Progenitor cell of endocrine pancreas (in vitro differentiated cells): ENCODE data around the gene CIAPIN1. TPM values are rescaled to one million over a fixed set of nuclear protein-coding genes. Genes with fewer than 3 reads are reported as not detected.

Experiments used
- DNase-seq: peaks from one replicate; pipeline ENCODE4 v3.0.0; 2021; ENCODE audit warnings: low spot score; ENCODE audit not compliant: unreplicated experiment
- H3K27ac Mint-ChIP-seq: 2 replicates; pipeline ENCODE4 v1.8.0; 2021; ENCODE audit warnings: mild to moderate bottlenecking, moderate library complexity, mixed read lengths
- H3K27me3 Mint-ChIP-seq: 2 replicates; pipeline ENCODE4 v1.8.0; 2021; ENCODE audit warnings: mixed read lengths
- H3K36me3 Mint-ChIP-seq: 2 replicates; pipeline ENCODE4 v1.8.0; 2022; ENCODE audit warnings: mixed read lengths; ENCODE audit not compliant: insufficient read depth
- H3K4me1 Mint-ChIP-seq: 2 replicates; pipeline ENCODE4 v1.8.0; 2021; ENCODE audit warnings: low read depth, mixed read lengths
- H3K4me3 Mint-ChIP-seq: 2 replicates; pipeline ENCODE4 v1.8.0; 2021; ENCODE audit warnings: low read depth, mild to moderate bottlenecking, moderate library complexity, mixed read lengths
- H3K9me3 Mint-ChIP-seq: 2 replicates; pipeline ENCODE4 v1.8.0; 2021; ENCODE audit warnings: low read depth, mixed read lengths
- total RNA-seq: library from RNA; stranded (reverse); gene quantifications from 2 replicates; pipeline ENCODE4 v1.2.1, GENCODE V29; 2021
- TF ChIP-seq, protein P1 (sequence below): fragments of 200-600 bp; sonication (generic); IDR thresholded peaks from one replicate; pipeline ENCODE4 v1.5.0; 2021; ENCODE audit warnings: antibody characterized with exemption, mild to moderate bottlenecking; ENCODE audit not compliant: unreplicated experiment

CIAPIN1 gene
- total RNA-seq, 1 donor from 2014 or later: 79.3 TPM

GRCh38 chr16:57426356-57426755 lies 20.8 kb downstream of the CIAPIN1 start:
- Mint-ChIP-seq H3K4me1 (no peaks in the 10 kb centered on the region), H3K27me3 (no peaks in the 10 kb centered on the region), H3K4me3 (no peak overlapping the region), H3K36me3 (peaks cover 23% of the 10 kb centered on the region), H3K27ac (no peak overlapping the region), H3K9me3 (no peaks in the 10 kb centered on the region)
- TF ChIP-seq, protein P1, sequence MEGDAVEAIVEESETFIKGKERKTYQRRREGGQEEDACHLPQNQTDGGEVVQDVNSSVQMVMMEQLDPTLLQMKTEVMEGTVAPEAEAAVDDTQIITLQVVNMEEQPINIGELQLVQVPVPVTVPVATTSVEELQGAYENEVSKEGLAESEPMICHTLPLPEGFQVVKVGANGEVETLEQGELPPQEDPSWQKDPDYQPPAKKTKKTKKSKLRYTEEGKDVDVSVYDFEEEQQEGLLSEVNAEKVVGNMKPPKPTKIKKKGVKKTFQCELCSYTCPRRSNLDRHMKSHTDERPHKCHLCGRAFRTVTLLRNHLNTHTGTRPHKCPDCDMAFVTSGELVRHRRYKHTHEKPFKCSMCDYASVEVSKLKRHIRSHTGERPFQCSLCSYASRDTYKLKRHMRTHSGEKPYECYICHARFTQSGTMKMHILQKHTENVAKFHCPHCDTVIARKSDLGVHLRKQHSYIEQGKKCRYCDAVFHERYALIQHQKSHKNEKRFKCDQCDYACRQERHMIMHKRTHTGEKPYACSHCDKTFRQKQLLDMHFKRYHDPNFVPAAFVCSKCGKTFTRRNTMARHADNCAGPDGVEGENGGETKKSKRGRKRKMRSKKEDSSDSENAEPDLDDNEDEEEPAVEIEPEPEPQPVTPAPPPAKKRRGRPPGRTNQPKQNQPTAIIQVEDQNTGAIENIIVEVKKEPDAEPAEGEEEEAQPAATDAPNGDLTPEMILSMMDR: no peak
- DNase-seq: no peak

DNA sequence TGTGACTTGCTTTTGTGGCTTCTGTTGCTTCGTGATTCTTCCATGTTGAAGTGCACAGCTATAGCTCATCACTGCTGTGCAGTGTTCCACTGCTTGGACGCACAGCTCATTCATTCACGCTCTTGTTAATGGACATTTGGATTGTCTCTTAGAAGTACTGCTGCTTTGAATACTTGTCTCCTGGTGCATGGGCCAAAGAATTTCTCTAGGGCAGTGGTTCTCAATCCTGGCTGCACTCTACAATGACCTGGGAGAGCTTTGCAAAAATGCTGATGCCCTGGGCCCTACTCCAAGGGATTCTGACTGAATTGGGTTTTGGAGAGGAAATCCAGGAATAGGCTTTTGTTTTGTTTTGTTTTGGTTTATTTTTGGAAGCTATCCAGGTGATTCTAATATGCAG lies 22.6 kb downstream of the CIAPIN1 start:
- Mint-ChIP-seq H3K27ac (no peak overlapping the region), H3K9me3 (no peaks in the 10 kb centered on the region), H3K4me1 (no peaks in the 10 kb centered on the region), H3K4me3 (no peak overlapping the region), H3K36me3 (peaks cover 13% of the 10 kb centered on the region), H3K27me3 (no peaks in the 10 kb centered on the region)
- TF ChIP-seq, protein P1: no peak
- DNase-seq: no peak

GRCh38 chr16:57423152-57423551 lies 24.0 kb downstream of the CIAPIN1 start:
- Mint-ChIP-seq H3K4me3 (no peak overlapping the region), H3K9me3 (no peaks in the 10 kb centered on the region), H3K27ac (no peak overlapping the region), H3K27me3 (no peaks in the 10 kb centered on the region), H3K36me3 (peaks cover 5% of the 10 kb centered on the region), H3K4me1 (peaks cover 2% of the 10 kb centered on the region)
- DNase-seq: no peak
- TF ChIP-seq, protein P1: no peak

DNA sequence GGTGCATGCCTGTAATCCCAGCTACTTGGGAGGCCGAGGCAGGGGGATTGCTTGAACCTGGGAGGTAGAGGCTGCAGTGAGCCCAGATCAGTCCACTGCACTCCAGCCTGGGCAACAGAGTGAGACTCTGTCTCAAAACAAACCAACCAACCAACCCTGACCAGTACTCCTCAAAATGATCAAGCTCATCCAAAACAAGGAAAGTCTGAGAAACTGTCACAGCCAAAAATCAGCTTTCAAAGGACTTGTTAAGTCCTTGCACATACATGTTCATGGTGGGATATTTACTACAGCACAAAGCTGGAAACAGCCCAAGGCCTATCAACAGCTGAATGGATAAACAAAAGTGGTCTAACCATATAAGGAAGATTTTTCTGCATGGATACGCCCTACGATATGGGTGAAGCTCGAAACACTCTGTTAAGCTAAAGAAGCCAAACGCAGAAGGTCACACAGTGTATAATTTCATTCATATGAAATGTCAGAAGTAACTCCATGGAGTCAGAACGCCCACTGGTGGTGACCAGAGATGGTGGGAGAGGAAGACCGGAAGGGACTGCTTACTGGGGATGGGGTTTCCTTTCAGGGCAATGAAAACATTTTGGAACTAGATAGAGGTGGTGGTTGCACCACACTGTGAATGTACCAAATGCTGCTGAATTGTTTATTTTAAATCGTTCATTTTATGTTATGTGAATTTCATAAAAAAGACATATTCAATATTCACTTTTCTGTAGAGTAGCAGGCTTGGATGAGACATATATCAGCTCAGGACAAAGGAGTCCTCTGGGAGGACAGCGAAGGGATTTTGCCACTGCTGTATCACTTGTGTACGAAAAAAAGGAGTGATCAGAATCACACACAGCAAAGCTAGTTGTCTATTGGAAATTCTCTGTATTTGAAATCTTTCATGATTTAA lies 24.9 kb downstream of the CIAPIN1 start:
- no peaks in the 10 kb centered on the region for H3K27me3 Mint-ChIP-seq
- TF ChIP-seq, protein P1: peak; percentile 62
- H3K9me3 Mint-ChIP-seq: no peaks in the 10 kb centered on the region
- peaks cover 5% of the 10 kb centered on the region for H3K4me1 Mint-ChIP-seq
- no peak for DNase-seq
- no peak overlapping the region for H3K4me3 Mint-ChIP-seq
- peaks cover under 1% of the 10 kb centered on the region for H3K36me3 Mint-ChIP-seq
- H3K27ac Mint-ChIP-seq: no peak overlapping the region

DNA sequence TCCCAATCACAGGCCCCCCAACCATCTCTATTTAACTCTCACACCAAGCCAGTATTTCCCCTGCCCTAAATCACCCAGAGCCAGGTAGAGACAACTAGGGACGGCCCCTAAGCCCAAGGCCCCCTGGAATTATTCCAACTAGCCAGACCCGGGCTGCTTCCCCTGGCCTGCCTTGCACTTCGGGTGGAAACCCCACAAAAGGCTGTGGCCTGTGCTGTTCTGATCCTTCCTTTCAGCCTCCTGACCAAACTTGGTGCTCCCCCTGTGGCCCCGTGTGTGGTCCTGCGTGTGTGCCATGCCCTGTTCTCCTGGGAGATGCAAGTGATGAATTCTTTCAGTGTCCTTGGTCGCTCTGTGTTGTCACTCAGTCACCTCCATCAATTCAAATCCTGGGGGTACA lies 27.7 kb downstream of the CIAPIN1 start:
- Mint-ChIP-seq H3K27me3 (no peaks in the 10 kb centered on the region), H3K4me1 (peaks cover 11% of the 10 kb centered on the region), H3K36me3 (no peaks in the 10 kb centered on the region), H3K27ac (no peak overlapping the region), H3K4me3 (no peak overlapping the region), H3K9me3 (no peaks in the 10 kb centered on the region)
- TF ChIP-seq, protein P1: no peak
- no peak for DNase-seq
